Cerebellar nuclear complex (tissue), 1 donor: ENCODE data around the gene CUBN.
"Not testable (repeated sequence)": the region's sequence is repeated elsewhere in the genome, so short reads cannot be mapped to it uniquely, and the experiment has no call there.

Source experiments
- DNase-seq, 2 experiments: peaks; one replicate each; lab custom pipeline; 2025; lab: John Stamatoyannopoulos, UW

The CUBN gene

DNA sequence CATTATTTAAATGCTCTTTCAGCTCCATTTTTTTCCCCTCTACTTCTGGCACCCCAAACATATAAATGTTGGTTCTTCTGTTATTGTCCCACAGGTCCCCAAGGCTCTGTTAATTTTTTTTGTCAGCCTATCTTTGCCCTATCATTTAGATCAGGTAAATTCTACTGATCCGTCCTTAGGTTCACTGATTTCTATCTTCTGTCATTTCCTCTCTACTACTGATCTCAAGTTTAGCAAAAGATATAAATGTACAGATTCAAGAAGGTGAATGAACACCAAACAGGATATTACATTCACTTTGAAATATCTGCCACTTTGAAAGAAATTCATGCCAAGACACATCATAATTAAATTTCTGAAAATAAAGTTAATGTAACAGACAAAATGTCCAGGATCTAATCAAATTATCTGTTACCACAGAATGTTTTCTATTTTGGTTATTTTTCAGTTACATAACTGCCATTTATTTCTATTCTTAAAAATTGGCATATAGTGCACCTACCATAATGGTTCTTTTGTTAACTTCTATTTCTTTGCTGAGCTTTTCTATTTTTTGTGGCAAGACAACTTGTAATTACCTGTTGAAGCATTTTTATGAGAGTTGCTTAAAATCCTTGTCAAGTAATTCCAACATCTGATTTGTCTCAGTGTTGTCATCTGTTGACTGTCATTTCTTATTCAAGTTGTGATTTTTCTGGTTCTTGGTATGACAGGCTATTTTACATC lies 12.1 kb upstream of the CUBN start:
- no peak for DNase-seq

GRCh38 chr10:17140386-17140761 lies 10.8 kb upstream of the CUBN start:
- no peak for DNase-seq

DNA sequence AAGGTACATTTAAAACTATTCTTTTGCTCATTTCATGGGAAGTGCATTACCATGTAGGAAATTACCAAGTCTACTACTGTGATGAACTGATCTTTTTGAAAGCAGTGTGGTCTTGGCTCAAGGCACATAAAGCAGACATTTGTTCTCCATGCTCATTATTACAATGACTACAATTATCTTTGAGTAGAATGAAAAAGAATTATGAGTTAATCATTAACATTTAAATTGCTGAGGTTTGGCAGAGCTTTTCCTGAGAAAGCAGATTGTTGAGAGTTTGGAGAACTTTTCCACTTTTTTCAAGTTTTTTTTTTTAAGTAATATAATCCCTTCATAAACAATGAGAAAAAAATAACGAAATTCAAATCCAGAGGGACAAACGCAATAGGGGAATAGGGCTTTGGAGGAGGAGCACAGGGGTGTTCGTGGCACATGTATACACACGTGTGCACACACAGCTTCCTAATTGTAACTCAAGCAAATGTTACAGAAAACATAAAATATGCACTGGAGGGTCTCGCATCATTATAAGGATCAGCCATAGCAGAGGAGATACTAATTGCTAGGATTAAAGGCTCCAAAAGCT lies 8.9 kb upstream of the CUBN start:
- no peak for DNase-seq

DNA sequence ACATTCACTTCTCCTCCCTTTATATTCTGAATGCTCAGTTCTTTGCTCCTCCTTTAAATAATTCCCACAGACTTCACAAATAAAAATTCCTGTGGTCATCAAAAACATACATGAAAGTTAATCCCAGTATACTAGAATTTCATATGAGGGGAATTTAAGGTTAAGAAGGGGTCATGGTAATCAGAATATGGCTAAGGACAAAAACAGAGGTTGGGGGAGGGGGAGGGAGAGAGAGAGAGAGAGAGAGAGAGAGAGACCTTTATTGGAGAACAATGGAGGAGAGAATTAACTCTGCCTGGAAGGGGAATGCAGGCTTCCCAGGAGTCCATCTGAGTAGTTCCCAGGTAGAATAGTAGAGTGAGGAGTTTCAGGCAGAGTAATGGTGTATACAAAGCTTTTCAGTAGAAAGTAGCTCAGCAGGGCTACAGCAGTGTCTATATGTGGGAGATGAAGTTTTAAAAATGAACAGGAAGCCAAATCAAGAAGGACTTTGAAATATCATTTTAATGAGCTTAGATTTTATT lies 5.2 kb upstream of the CUBN start:
- DNase-seq: no peak

- no peak for DNase-seq
These were observed 4.7 kb upstream of the CUBN start for GRCh38 chr10:17134282-17134681.

DNA sequence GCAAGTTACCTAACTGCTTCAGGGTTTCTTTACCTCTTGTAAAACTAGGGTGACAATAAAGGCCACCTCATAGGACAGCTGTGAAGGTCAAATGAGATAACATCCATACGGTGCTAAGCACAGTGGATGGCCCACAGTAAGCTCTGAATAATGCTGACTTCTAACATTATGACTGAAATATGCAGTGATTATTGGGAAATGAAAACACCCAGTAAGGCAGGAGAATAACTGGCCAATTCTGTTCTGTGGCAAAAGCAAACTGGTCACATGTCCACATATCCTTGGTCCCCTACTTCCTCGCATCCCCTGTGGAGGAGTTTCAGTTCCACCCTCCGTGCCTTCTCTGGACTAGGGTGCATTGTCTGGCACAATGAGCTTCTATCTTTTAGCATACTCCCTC lies 1.4 kb downstream of the CUBN start:
- no peak for DNase-seq

GRCh38 chr10:17126327-17126726 lies 3.3 kb downstream of the CUBN start:
- no peak for DNase-seq

DNA sequence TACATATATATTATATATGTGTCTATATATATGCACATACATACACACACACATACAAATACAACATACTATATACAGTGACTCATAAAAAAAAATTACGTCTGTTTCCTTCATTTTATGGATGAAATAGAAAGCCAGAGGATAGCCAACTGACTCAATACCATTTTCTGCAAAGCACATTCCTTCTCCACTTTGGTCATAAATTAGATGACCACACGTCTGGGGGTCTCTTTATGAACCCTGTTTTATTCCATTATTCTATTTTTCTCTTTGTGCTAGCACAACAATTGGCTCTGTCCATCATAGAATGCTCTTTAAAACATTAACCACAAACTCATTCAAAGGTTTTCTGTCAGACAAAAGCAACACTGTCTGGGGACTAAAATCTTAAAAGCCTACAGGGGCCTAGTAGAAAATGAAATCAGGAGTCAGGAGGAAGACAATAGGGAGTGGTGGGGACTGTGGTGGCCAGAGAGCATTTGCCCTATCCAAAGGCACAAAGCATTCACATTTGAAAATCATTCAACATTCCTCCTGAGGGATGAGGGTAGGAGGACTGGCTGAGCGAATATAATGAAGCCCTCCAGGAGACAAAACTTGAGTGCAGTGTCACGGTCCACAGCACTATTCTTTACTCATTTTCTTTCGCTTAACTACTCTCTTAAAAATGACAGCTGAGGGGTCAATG lies 4.3 kb downstream of the CUBN start:
- DNase-seq: no peak

DNA sequence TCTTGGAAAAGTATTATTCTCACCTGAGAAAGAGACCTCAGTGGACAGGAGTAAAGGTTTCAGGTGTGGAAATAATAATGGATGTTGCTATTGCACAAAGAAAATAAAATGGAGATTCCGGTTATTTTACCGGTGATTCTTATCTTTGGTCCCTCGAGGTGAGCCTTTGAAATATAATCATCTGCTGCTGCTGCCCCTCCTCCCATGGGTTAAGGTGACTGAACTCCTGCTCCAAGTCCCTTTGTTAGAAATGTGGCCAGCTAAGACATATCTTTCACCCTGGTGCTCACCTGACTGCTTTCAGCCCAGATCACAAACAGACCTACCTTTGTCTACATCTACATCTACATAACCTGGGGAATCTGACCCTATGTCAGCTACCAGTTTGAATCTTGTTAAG lies 5.7 kb downstream of the CUBN start:
- DNase-seq: no peak

- no peak for DNase-seq
These were observed 6.6 kb downstream of the CUBN start for GRCh38 chr10:17122726-17123661.

DNA sequence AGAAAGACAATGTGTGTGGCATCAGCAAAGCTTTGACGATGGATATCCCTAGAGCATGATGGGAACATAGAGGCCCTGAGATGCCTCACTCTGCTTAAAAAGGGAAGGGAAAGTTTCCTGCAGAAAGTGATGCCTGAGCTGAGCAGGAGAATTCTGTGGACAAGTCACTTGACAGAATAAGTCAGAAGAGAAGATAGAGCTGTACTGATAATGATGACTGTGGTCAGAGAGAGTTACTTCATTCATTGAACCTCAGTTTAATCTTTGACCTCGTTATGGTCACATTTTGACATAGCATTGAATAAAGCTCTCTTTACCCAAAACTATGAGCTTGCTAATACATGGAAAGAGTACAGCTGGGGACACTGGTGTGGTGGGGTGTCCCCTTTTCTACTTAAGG lies 7.6 kb downstream of the CUBN start:
- no peak for DNase-seq

DNA sequence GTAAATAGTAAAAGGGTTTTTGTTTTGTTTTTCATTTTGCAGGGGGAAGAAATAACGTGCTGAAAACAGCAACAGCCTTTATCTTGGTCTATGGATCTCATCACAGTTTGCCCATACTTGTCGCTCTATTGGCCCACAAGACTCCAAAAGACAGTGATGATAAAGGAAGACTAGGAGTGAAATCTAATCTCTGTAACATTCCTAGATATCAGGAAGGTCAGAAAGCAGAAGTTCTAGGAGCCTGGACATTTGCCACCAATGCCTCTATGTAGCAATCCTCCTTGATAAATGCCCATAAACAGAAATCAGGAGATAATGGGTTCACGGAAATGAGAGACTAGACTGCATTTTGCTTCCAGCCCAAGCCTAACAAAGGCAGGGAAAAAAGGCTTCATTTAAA lies 8.9 kb downstream of the CUBN start:
- DNase-seq: no peak

GRCh38 chr10:17119845-17120244 lies 9.8 kb downstream of the CUBN start:
- DNase-seq: no peak

DNA sequence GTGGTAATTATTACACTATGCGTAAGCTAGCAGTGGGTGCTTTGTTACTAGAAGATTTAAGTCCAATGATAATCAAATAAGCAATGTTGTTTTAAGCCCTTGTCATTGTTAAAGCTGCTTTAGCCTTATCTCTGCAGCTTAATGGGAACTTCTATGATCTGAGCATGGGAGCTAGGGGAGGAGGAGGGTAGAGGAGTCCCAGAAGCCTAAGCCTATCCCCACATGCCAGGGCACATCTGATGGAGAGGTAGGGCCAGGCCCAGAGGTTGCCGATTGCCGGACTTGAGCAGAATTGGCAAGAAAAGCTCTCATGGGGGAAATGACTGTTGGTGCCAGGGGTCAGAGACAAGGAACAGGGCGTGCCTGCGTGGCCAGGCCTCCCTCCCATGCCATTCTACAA lies 13.4 kb downstream of the CUBN start:
- no peak for DNase-seq

GRCh38 chr10:17115683-17116082 lies 13.9 kb downstream of the CUBN start:
- DNase-seq: no peak

DNA sequence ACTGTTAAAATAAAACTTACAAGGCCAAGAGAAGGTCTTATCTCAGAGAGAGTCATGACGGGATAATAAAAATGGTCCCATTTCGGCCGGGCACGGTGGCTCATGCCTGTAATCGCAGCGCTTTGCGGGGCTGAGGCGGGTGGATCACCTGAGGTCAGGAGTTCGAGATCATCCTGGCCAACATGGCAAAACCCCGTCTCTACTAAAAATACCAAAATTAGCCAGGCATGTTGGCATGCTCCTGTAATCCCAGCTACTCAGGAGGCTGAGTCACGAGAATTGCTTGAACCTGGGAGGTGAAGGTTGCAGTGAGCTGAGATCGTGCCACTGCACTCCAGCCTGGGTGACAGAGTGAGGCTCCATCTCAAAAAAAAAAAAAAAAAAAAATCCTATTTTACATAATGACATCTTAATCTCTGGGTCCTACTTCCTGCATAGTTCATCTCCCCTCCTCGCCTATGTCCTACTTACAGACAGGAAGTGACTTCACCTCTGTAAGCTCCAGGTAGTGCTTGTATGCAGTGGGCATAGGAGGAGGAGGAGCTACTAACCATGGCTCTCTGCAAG lies 14.7 kb downstream of the CUBN start:
- not testable (repeated sequence) for DNase-seq

DNA sequence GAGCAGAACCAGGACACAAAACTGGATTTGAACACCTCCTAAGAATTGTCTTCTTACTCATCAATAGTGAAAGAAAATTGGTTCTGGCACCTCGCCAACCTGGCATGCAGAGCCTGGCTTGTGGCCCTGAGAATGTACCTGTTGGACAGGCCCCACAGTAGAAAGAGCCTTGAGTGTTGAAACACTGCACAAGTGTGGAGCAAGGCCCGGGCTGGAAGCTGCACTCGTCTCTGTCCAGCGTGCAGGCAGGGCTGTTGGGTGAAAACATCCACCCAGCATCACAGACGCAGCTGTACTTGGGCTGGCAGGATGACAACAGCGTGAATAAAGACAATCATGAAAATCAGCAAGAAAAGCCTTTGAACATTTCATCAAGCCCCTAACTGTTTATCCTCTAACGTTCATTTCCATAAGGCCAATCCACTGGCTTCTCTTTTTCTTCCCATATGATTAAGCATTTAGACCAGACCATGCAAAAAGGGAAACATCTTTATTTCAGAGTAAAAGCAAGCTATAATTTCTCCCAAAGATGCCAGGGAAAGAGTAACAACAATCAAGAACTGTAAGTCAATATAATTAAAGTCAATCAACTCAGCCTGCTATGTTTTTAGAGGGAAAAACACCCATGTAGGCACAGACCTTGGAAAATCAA lies 15.6 kb downstream of the CUBN start:
- no peak for DNase-seq

- DNase-seq: no peak
These were observed 16.3 kb downstream of the CUBN start for GRCh38 chr10:17113346-17113745.

DNA sequence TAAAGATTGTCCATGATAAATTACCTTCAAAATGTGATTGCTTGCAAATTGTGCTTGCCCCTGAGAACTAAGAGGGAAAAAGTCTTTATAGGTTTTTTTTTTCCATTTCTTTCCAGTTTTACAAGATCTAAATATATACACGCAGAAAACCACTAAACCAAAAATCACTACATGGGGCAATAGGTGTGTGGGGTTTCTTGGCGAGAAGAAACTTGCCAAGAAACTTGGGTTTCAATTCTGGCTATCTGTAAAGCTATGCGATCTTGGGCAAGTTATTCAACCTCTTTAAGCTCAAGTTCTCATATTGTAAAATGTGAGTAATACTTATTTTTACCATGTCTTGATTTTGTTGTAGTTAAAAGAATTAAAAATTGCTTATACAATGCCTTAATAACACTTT lies 17.0 kb downstream of the CUBN start:
- no peak for DNase-seq

DNA sequence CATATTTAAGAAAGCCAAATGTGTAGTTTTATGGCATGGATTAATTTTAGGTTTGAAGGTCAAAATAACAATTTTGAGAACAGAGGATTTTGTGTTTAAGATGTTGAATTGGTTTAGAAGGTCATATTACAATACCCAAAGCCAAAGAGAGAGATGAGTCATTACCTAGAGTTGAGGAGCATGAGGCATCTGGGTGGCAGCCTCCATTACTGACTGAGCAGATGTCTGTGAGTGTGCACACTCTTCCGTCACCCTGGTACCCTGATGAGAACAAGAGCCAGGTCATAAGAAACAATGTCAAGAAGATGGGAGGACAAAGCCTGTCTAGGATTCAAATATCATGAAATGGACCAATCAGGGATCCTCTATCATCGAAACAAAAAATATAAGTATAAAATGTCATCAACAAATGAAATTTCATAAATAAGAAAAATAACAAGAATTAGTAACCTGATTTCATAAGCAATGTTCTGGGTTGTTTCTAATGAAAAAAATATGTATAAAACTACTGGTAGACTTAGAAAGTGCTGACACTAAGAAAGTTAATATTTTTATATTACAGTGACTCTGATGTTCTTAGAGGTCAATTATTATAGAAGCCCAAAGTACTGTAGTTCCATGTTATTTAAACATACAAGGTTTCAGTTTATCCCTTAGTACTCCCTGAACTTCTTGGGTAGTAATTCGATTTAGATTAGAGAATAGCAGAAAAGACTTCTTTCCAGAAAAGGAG lies 20.0 kb downstream of the CUBN start:
- no peak for DNase-seq

- no peak for DNase-seq
These were observed 20.6 kb downstream of the CUBN start for GRCh38 chr10:17109046-17109445.
